ENCODE results near the gene ADD3.
"Not testable (repeated sequence)": the region's sequence is repeated elsewhere in the genome, so short reads cannot be mapped to it uniquely, and the experiment has no call there.

Gene ADD3

GRCh38 chr10:109979215-109979614 is 28.6 kb upstream of the ADD3 start:
- WGBS = 100% methylated on average over 1 of the region's 2 CpGs
- H3K9me3 ChIP-seq (ENCODE audit: insufficient read depth, low read depth, low read length) = no peaks in the 10 kb centered on the region
- no peak overlapping the region for H3K27ac ChIP-seq (ENCODE audit: low read depth, low read length)

GRCh38 chr10:109981650-109982049 is 26.1 kb upstream of the ADD3 start:
- Histone ChIP-seq H3K27ac (ENCODE audit: low read depth, low read length) (no peak overlapping the region), H3K4me3 (ENCODE audit: low read length) (no peak overlapping the region), H3K9me3 (ENCODE audit: insufficient read depth, low read depth, low read length) (peaks cover 5% of the 10 kb centered on the region; the same call in 1 of the 2 replicates), H3K4me1 (ENCODE audit: insufficient read depth, low read length) (peaks cover 12% of the 10 kb centered on the region; the same call in 1 of the 2 replicates), H3K9ac (ENCODE audit: low read depth, low read length) (no peak overlapping the region), H3K36me3 (ENCODE audit: insufficient read depth, low read length) (no peaks in the 10 kb centered on the region), H3K27me3 (ENCODE audit: insufficient read depth, low read length) (no peaks in the 10 kb centered on the region)
- 96% methylated on average over 1 of the region's 2 CpGs for WGBS

More at GRCh38 chr10:109979215-109979614, 28.6 kb upstream of the ADD3 start:
- Histone ChIP-seq H3K27me3 (ENCODE audit: insufficient read depth, low read length) (no peaks in the 10 kb centered on the region), H3K4me1 (ENCODE audit: insufficient read depth, low read length) (peaks cover 21% of the 10 kb centered on the region), H3K4me3 (ENCODE audit: low read length) (no peak overlapping the region), H3K36me3 (ENCODE audit: insufficient read depth, low read length) (no peaks in the 10 kb centered on the region), H3K9ac (ENCODE audit: low read depth, low read length) (no peak overlapping the region)

DNA sequence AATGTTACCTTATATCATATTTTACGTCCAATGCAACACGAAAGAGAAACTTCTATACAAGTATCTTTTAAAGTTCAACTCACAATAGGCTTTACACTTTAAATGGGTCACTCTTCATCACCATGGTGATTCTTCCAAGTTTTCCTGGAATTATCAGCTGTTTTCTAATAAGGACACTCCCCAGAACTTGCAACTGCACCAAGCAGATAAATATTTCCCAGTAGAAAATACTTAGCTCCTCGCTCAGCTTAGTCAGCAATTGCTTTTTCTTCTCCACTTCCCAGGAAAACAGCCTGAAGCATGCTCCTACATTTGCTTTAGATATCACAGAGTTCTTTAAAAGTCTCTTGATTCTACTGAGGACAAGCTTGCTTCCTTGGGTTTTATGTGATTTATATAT is 25.7 kb upstream of the ADD3 start:
- H3K9ac ChIP-seq (ENCODE audit: low read depth, low read length) = no peak overlapping the region
- H3K4me3 ChIP-seq (ENCODE audit: low read length) = no peak overlapping the region
- no peak overlapping the region for H3K27ac ChIP-seq (ENCODE audit: low read depth, low read length)
- H3K4me1 ChIP-seq (ENCODE audit: insufficient read depth, low read length) = peaks cover 14% of the 10 kb centered on the region; the same call in 1 of the 2 replicates
- no peaks in the 10 kb centered on the region for H3K36me3 ChIP-seq (ENCODE audit: insufficient read depth, low read length)
- H3K9me3 ChIP-seq (ENCODE audit: insufficient read depth, low read depth, low read length) = peaks cover 5% of the 10 kb centered on the region; the same call in 1 of the 2 replicates
- WGBS = 91% methylated on average over 3 of the region's 3 CpGs
- H3K27me3 ChIP-seq (ENCODE audit: insufficient read depth, low read length) = no peaks in the 10 kb centered on the region

- H3K27me3 ChIP-seq (ENCODE audit: insufficient read depth, low read length) = no peaks in the 10 kb centered on the region
- H3K27ac ChIP-seq (ENCODE audit: low read depth, low read length) = no peak overlapping the region
- no peaks in the 10 kb centered on the region for H3K36me3 ChIP-seq (ENCODE audit: insufficient read depth, low read length)
- peaks cover 5% of the 10 kb centered on the region; the same call in 1 of the 2 replicates for H3K9me3 ChIP-seq (ENCODE audit: insufficient read depth, low read depth, low read length)
- WGBS = no CpG with 5 or more reads among the region's 1 CpG
- H3K4me1 ChIP-seq (ENCODE audit: insufficient read depth, low read length) = peaks cover 16% of the 10 kb centered on the region; the same call in 1 of the 2 replicates
- no peak overlapping the region for H3K4me3 ChIP-seq (ENCODE audit: low read length)
- H3K9ac ChIP-seq (ENCODE audit: low read depth, low read length) = no peak overlapping the region
Observed at GRCh38 chr10:109982812-109983211, 25.0 kb upstream of the ADD3 start.

DNA sequence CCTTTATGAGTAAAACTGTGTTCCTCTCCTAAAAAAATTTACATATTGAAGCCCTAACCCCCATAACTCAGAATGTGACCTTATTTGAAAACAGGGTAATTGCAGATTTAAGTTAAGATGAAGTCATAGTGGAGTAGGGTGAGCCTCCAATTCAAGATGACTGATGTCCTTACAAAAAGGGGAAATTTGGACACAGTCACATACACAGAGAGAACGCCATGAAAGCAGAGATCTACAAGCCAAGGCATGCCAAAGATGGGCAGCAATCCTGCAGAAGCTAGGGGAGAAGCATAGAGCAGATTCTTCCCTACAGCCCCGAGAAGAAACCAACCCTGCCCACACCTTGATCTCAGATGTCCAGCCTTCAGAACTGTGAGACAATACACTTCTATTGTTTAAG is 23.8 kb upstream of the ADD3 start:
- peaks cover 5% of the 10 kb centered on the region; the same call in 1 of the 2 replicates for H3K9me3 ChIP-seq (ENCODE audit: insufficient read depth, low read depth, low read length)
- peaks cover 10% of the 10 kb centered on the region; the same call in 1 of the 2 replicates for H3K4me1 ChIP-seq (ENCODE audit: insufficient read depth, low read length)
- H3K27me3 ChIP-seq (ENCODE audit: insufficient read depth, low read length) = no peaks in the 10 kb centered on the region
- H3K4me3 ChIP-seq (ENCODE audit: low read length) = no peak overlapping the region
- H3K27ac ChIP-seq (ENCODE audit: low read depth, low read length) = no peak overlapping the region
- WGBS = 85% methylated on average over 2 of the region's 2 CpGs
- no peak overlapping the region for H3K9ac ChIP-seq (ENCODE audit: low read depth, low read length)
- H3K36me3 ChIP-seq (ENCODE audit: insufficient read depth, low read length) = no peaks in the 10 kb centered on the region

DNA sequence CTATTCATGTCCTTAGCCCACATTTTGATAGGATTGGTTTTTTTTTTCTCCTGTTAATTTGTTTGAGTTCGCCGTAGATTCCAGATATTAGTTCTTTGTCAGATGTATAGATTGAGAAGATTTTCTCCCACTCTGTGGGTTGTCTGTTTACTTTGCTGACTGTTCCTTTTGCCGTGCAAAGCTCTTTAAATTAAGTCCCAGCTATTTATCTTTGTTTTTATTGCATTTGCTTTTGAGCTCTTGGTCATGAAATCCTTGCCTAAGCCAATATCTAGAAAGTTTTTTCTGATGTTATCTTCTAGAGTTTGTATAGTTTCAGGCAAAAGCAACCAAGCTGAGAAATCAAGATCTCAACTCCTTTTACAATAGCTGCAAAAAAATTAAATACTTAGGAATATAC is 22.0 kb upstream of the ADD3 start:
- not testable (repeated sequence) for H3K36me3 ChIP-seq (ENCODE audit: insufficient read depth, low read length); H3K27ac ChIP-seq (ENCODE audit: low read depth, low read length); H3K27me3 ChIP-seq (ENCODE audit: insufficient read depth, low read length); H3K4me3 ChIP-seq (ENCODE audit: low read length); H3K9ac ChIP-seq (ENCODE audit: low read depth, low read length); H3K9me3 ChIP-seq (ENCODE audit: insufficient read depth, low read depth, low read length)
- 94% methylated on average over 3 of the region's 3 CpGs for WGBS
- H3K4me1 ChIP-seq (ENCODE audit: insufficient read depth, low read length) = peaks cover 10% of the 10 kb centered on the region; the same call in 1 of the 2 replicates

- 93% methylated on average over 2 of the region's 3 CpGs for WGBS
- no peaks in the 10 kb centered on the region for H3K27me3 ChIP-seq (ENCODE audit: insufficient read depth, low read length)
- peaks cover 10% of the 10 kb centered on the region; the same call in 1 of the 2 replicates for H3K4me1 ChIP-seq (ENCODE audit: insufficient read depth, low read length)
- peak overlapping the region; percentile 32; the same call in 1 of the 2 replicates for H3K27ac ChIP-seq (ENCODE audit: low read depth, low read length)
- peaks cover 5% of the 10 kb centered on the region; the same call in 1 of the 2 replicates for H3K9me3 ChIP-seq (ENCODE audit: insufficient read depth, low read depth, low read length)
- no peaks in the 10 kb centered on the region for H3K36me3 ChIP-seq (ENCODE audit: insufficient read depth, low read length)
- H3K4me3 ChIP-seq (ENCODE audit: low read length) = no peak overlapping the region
- H3K9ac ChIP-seq (ENCODE audit: low read depth, low read length) = no peak overlapping the region
Observed at GRCh38 chr10:109987452-109988211, 20.2 kb upstream of the ADD3 start.

- H3K27me3 ChIP-seq (ENCODE audit: insufficient read depth, low read length) = no peaks in the 10 kb centered on the region
- no peak overlapping the region; the same call in 1 of the 2 replicates for H3K27ac ChIP-seq (ENCODE audit: low read depth, low read length)
- peaks cover 10% of the 10 kb centered on the region; the same call in 1 of the 2 replicates for H3K4me1 ChIP-seq (ENCODE audit: insufficient read depth, low read length)
- H3K9ac ChIP-seq (ENCODE audit: low read depth, low read length) = no peak overlapping the region
- H3K9me3 ChIP-seq (ENCODE audit: insufficient read depth, low read depth, low read length) = peaks cover 5% of the 10 kb centered on the region; the same call in 1 of the 2 replicates
- 81% methylated on average over 1 of the region's 1 CpG for WGBS
- no peaks in the 10 kb centered on the region for H3K36me3 ChIP-seq (ENCODE audit: insufficient read depth, low read length)
- H3K4me3 ChIP-seq (ENCODE audit: low read length) = no peak overlapping the region
Observed at GRCh38 chr10:109988212-109988596, 19.6 kb upstream of the ADD3 start.

DNA sequence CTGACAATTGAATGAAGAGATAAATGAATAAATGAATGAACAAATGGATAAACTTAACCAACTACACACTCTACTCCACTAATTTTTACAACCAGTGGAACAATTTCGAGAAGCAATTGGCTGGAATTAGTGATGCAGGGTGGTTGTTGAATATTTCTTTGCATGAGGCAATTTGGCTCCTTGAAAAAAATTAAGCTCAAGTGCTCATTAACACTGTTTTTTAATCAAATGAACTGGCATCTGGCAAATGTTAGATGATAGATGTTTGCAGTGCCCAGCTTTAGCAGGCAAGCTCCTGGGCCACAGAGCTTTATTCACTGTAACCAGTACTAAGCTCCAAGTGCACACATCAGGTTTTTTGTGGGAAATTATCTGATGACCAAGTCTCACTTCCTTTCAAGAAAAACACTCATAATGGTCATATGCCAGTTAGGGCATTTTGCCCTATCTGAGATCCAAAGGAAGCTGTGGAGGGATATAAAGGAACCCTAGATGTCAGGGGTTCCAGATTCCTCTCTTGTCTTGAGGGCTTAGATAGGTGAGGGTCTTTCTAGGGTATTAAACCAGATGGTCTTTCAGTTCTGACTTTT is 16.4 kb upstream of the ADD3 start:
- peaks cover 10% of the 10 kb centered on the region; the same call in 1 of the 2 replicates for H3K4me1 ChIP-seq (ENCODE audit: insufficient read depth, low read length)
- no peak overlapping the region for H3K4me3 ChIP-seq (ENCODE audit: low read length)
- H3K27ac ChIP-seq (ENCODE audit: low read depth, low read length) = no peak overlapping the region
- H3K36me3 ChIP-seq (ENCODE audit: insufficient read depth, low read length) = no peaks in the 10 kb centered on the region
- H3K27me3 ChIP-seq (ENCODE audit: insufficient read depth, low read length) = no peaks in the 10 kb centered on the region
- no peak overlapping the region for H3K9ac ChIP-seq (ENCODE audit: low read depth, low read length)
- H3K9me3 ChIP-seq (ENCODE audit: insufficient read depth, low read depth, low read length) = no peaks in the 10 kb centered on the region
- WGBS = 100% methylated on average over 1 of the region's 1 CpG

DNA sequence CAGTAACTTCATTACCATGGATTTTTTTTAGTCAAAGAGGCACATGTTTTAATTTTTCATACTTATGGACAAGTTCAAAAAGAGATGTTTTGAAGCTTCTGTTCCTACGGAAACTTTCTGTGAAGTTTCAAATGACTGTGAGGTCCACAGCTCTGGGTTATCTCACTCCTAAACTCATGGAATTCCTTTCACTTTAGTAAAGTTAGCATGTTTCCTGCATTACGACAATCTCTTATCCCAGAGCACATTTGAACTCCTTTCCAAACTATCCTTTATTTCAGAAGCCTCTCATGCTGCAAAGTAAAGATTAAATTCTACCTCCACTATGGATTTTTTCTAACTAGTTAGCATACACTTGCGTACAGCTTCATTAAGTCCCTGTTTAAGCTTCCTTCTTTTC is 15.3 kb upstream of the ADD3 start:
- 91% methylated on average over 3 of the region's 3 CpGs for WGBS
- no peaks in the 10 kb centered on the region for H3K9me3 ChIP-seq (ENCODE audit: insufficient read depth, low read depth, low read length)
- H3K4me1 ChIP-seq (ENCODE audit: insufficient read depth, low read length) = peaks cover 7% of the 10 kb centered on the region; the same call in 1 of the 2 replicates
- H3K9ac ChIP-seq (ENCODE audit: low read depth, low read length) = no peak overlapping the region
- no peak overlapping the region for H3K27ac ChIP-seq (ENCODE audit: low read depth, low read length)
- no peaks in the 10 kb centered on the region for H3K27me3 ChIP-seq (ENCODE audit: insufficient read depth, low read length)
- no peaks in the 10 kb centered on the region for H3K36me3 ChIP-seq (ENCODE audit: insufficient read depth, low read length)
- H3K4me3 ChIP-seq (ENCODE audit: low read length) = no peak overlapping the region

DNA sequence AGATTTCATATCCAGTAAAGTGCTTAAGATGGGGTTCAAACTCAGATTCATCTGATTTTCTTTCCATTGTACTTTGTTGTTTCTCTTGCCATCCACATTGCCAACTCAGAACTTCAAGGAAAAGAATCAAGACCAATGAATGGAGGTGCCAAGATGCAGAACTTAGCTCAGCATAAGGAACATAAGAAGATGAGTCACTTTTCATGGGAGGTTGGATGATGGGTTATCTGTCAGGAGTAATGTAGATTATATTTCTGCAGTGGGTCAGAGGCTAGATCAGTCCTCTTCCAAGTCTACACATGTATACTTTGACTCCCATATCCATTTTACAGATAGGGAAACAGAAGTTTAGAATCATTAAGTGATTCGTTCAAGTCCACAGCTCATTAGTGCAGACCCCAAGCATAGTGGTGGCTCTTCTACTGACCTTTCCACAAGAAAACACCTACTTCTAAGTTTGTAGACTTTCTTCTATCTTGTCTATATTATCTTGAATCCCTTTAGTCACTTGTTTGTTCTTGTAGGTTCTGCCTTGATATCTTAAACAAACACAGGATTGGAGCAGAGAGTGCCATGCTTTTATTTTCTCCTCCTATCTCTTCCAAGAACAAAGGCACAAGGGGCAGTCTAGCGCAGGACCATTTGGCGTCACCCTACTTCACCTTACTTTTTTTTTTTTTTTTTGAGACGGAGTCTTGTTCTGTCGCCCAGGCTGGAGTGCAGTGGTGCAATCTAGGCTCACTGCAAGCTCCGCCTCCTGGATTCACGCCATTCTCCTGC is 14.0 kb upstream of the ADD3 start:
- Histone ChIP-seq H3K9me3 (ENCODE audit: insufficient read depth, low read depth, low read length) (no peaks in the 10 kb centered on the region), H3K4me1 (ENCODE audit: insufficient read depth, low read length) (no peaks in the 10 kb centered on the region), H3K9ac (ENCODE audit: low read depth, low read length) (no peak overlapping the region), H3K4me3 (ENCODE audit: low read length) (no peak overlapping the region), H3K36me3 (ENCODE audit: insufficient read depth, low read length) (no peaks in the 10 kb centered on the region), H3K27ac (ENCODE audit: low read depth, low read length) (no peak overlapping the region), H3K27me3 (ENCODE audit: insufficient read depth, low read length) (no peaks in the 10 kb centered on the region)
- 94% methylated on average over 7 of the region's 7 CpGs for WGBS
